ENCODE data around the gene HSP90AB1. TPM values are rescaled to one million over a fixed set of nuclear protein-coding genes. Genes with fewer than 3 reads are reported as not detected.

Gene HSP90AB1
- total RNA-seq, 1 experiment from 2014 or later: 967 TPM

DNA sequence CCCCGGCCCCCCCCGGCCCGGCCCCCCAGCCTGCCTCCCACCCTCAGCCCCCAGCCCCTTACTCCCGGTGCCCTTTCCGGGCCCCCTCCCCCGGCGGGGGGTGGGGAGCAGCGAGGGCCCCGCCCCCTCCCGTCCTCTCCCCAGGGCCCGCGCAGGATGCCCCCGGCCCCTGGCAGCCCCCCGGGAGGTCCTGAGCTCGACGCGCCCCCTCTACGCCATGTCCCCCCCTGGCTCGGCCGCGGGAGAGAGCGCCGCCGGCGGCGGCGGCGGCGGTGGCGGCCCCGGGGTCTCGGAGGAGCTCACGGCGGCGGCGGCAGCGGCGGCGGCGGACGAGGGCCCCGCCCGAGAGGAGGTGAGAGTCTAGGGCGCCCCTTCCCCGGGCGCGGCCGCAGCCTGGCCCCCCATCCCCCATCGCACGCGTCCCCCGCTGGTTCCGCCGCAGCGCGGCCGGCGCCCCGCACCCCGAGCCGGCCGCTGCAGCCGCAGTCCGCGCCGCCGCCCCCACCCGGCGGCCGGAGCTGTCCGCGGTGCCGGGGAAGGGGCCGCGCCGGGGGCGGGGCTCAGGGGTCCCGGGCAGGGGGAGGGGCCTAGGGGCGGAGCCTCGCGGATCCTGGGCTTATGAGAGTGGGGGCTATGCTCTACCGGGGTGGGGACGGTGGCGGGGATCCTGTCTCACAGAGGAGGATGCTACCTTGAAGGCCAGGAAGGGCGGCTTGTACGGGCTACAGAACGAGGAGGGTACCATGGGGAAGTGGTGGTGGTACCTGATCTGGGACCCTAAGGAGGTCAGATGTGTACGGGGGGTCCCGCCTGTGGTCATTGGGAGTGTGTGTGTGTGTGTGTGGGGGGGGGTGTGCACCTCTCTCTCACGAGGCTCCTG lies 23.9 kb downstream of the HSP90AB1 start:
- Mint-ChIP-seq H3K4me3 (ENCODE audit: unreplicated experiment) (peak overlapping the region; percentile 71), H3K27me3 (ENCODE audit: insufficient read depth, unreplicated experiment) (peaks cover 18% of the 10 kb centered on the region), H3K36me3 (ENCODE audit: insufficient read depth, unreplicated experiment) (peaks cover 2% of the 10 kb centered on the region), H3K27ac (ENCODE audit: unreplicated experiment) (no peak overlapping the region), H3K4me1 (ENCODE audit: low read depth, unreplicated experiment) (no peaks in the 10 kb centered on the region), H3K9me3 (ENCODE audit: unreplicated experiment) (no peaks in the 10 kb centered on the region)
- ChIA-PET CTCF (interaction anchor here (1.0 to 3.2 kb wide), 4 partner anchors 15 to 65 kb away, joined by 3 to 18 read pairs (median 4); partner anchors contain the start of genes AARS2 and SLC35B2), POLR2A (interaction anchor here (0.6 kb wide), 1 partner anchor 51 kb away, joined by 3 read pairs; no protein-coding TSS in a partner anchor)
- H3K27me3 ChIP-seq (replicated peaks; ENCODE audit: control insufficient read depth, insufficient read depth, low read length): peaks cover 6% of the 10 kb centered on the region
- no TSS peak for BruUV-seq (replicated peaks)
- peaks cover 6% of the 10 kb centered on the region; the same call in 1 of the 2 replicates for H3K4me1 ChIP-seq
- no peaks in the 10 kb centered on the region for H3K9me3 ChIP-seq
- intact Hi-C loops (cut with micrococcal nuclease; ENCODE audit: unreplicated experiment): no loop called here
- H3K4me3 ChIP-seq (ENCODE audit: low read depth, low read length): peak overlapping the region; percentile 41
- TF ChIP-seq, protein P1, sequence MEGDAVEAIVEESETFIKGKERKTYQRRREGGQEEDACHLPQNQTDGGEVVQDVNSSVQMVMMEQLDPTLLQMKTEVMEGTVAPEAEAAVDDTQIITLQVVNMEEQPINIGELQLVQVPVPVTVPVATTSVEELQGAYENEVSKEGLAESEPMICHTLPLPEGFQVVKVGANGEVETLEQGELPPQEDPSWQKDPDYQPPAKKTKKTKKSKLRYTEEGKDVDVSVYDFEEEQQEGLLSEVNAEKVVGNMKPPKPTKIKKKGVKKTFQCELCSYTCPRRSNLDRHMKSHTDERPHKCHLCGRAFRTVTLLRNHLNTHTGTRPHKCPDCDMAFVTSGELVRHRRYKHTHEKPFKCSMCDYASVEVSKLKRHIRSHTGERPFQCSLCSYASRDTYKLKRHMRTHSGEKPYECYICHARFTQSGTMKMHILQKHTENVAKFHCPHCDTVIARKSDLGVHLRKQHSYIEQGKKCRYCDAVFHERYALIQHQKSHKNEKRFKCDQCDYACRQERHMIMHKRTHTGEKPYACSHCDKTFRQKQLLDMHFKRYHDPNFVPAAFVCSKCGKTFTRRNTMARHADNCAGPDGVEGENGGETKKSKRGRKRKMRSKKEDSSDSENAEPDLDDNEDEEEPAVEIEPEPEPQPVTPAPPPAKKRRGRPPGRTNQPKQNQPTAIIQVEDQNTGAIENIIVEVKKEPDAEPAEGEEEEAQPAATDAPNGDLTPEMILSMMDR (IDR thresholded peaks at IDR 0.05; ENCODE audit: insufficient read depth in 1 of 2, low read depth in 1 of 2, low read length in 1 of 2, severe bottlenecking in 1 of 2, unreplicated experiment in 1 of 2): no peak
- H3K36me3 ChIP-seq (ENCODE audit: control insufficient read depth, insufficient read depth, low read length): no peaks in the 10 kb centered on the region
- peak in 1 of 2 experiments; percentile 47 for DNase-seq

DNA sequence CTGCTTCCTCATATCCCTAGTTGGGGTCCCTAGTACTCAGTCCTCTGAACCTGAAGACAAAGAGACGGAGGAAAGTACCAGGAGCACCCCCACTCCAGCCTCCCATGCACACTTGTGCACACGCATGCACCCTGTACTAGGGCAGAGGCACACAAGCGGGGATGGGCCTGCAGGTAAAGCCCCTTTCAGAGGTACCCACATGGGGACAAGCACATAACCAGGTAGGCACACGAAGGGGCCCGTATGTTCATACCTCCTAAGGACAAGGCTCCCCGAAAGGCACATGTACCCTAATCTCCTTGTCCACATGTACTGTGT lies 24.5 kb downstream of the HSP90AB1 start:
- Histone ChIP-seq H3K9me3 (no peaks in the 10 kb centered on the region), H3K27me3 (replicated peaks; ENCODE audit: control insufficient read depth, insufficient read depth, low read length) (peaks cover 6% of the 10 kb centered on the region), H3K4me1 (peaks cover 6% of the 10 kb centered on the region; the same call in 1 of the 2 replicates), H3K36me3 (ENCODE audit: control insufficient read depth, insufficient read depth, low read length) (no peaks in the 10 kb centered on the region), H3K4me3 (ENCODE audit: low read depth, low read length) (no peak overlapping the region)
- CTCF ChIA-PET: interaction anchor here (0.7 to 1.2 kb wide), 2 partner anchors 41 to 1164 kb away, joined by 4 read pairs; no protein-coding TSS in a partner anchor
- no peaks in the 10 kb centered on the region for H3K9me3 Mint-ChIP-seq (ENCODE audit: unreplicated experiment)
- peaks cover 18% of the 10 kb centered on the region for H3K27me3 Mint-ChIP-seq (ENCODE audit: insufficient read depth, unreplicated experiment)
- peak overlapping the region; percentile 13 for H3K4me3 Mint-ChIP-seq (ENCODE audit: unreplicated experiment)
- BruUV-seq (replicated peaks): no TSS peak
- H3K4me1 Mint-ChIP-seq (ENCODE audit: low read depth, unreplicated experiment): no peaks in the 10 kb centered on the region
- DNase-seq: no peak
- H3K27ac Mint-ChIP-seq (ENCODE audit: unreplicated experiment): no peak overlapping the region
- POLR2A ChIA-PET: no interaction called here
- TF ChIP-seq, protein P1 (IDR thresholded peaks at IDR 0.05; ENCODE audit: insufficient read depth in 1 of 2, low read depth in 1 of 2, low read length in 1 of 2, severe bottlenecking in 1 of 2, unreplicated experiment in 1 of 2): no peak
- intact Hi-C loops (cut with micrococcal nuclease; ENCODE audit: unreplicated experiment): no loop called here
- H3K36me3 Mint-ChIP-seq (ENCODE audit: insufficient read depth, unreplicated experiment): no peaks in the 10 kb centered on the region

DNA sequence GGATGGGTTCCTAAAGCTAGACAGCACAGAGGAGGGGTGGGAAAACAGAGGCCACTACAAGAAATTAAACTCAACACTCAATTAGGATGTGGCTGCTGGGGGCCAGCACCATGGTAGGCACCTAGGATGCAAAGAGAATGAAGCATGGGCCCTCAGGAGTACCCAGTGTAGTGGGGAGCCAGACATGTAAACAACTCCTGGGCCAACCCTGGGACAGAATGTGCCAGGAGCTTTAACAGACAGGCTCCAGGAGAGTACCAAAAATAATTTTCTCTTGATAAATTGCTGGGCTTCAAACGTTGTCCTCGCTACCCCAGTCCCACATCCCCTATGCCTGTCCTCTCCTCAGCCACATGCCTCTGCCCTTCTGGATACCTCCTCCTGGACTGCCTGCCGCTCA lies 25.0 kb downstream of the HSP90AB1 start:
- Mint-ChIP-seq H3K36me3 (ENCODE audit: insufficient read depth, unreplicated experiment) (no peaks in the 10 kb centered on the region), H3K27me3 (ENCODE audit: insufficient read depth, unreplicated experiment) (peaks cover 18% of the 10 kb centered on the region), H3K27ac (ENCODE audit: unreplicated experiment) (no peak overlapping the region), H3K4me3 (ENCODE audit: unreplicated experiment) (peak overlapping the region; percentile 13), H3K9me3 (ENCODE audit: unreplicated experiment) (no peaks in the 10 kb centered on the region), H3K4me1 (ENCODE audit: low read depth, unreplicated experiment) (no peaks in the 10 kb centered on the region)
- Histone ChIP-seq H3K4me1 (peaks cover 6% of the 10 kb centered on the region; the same call in 1 of the 2 replicates), H3K36me3 (ENCODE audit: control insufficient read depth, insufficient read depth, low read length) (no peaks in the 10 kb centered on the region), H3K4me3 (ENCODE audit: low read depth, low read length) (no peak overlapping the region), H3K27me3 (replicated peaks; ENCODE audit: control insufficient read depth, insufficient read depth, low read length) (peaks cover 6% of the 10 kb centered on the region), H3K9me3 (no peaks in the 10 kb centered on the region)
- TF ChIP-seq, protein P1 (IDR thresholded peaks at IDR 0.05; ENCODE audit: insufficient read depth in 1 of 2, low read depth in 1 of 2, low read length in 1 of 2, severe bottlenecking in 1 of 2, unreplicated experiment in 1 of 2): no peak
- BruUV-seq (replicated peaks): no TSS peak
- CTCF ChIA-PET: interaction anchor here (0.7 kb wide), 1 partner anchor 1164 kb away, joined by 4 read pairs; no protein-coding TSS in a partner anchor
- POLR2A ChIA-PET: no interaction called here
- DNase-seq: no peak
- intact Hi-C loops (cut with micrococcal nuclease; ENCODE audit: unreplicated experiment): no loop called here
